Hematopoietic multipotent progenitor cell (in vitro differentiated cells): Measurements from ENCODE around the gene PTCD3. TPM values are rescaled to one million over a fixed set of nuclear protein-coding genes. Genes with fewer than 3 reads are reported as not detected.

Experiments
- DNase-seq, 3 donors: peaks; one replicate each; pipeline ENCODE4 v3.0.0-alpha.2; 2011 to 2015; ENCODE audit warnings: low read depth in 2 of 3, low spot score in 2 of 3
- total RNA-seq: library from RNA; depleted of rRNA; stranded (reverse); fragments of >200 nt; gene quantifications from one replicate; pipeline ENCODE4 v1.2.3, GENCODE V29; 2012

PTCD3 gene
- 53.9 TPM for total RNA-seq

- peak; percentile 81 to 96 (median 95) for DNase-seq
These were observed at the start of gene PTCD3 for GRCh38 chr2:86105969-86106945. PTCD3 (plus strand) TSS chr2:86106235; CDS start chr2:86106248, 13 bp downstream.

GRCh38 chr2:86056590-86057331 is 49.3 kb upstream of the PTCD3 start:
- no peak for DNase-seq

DNA sequence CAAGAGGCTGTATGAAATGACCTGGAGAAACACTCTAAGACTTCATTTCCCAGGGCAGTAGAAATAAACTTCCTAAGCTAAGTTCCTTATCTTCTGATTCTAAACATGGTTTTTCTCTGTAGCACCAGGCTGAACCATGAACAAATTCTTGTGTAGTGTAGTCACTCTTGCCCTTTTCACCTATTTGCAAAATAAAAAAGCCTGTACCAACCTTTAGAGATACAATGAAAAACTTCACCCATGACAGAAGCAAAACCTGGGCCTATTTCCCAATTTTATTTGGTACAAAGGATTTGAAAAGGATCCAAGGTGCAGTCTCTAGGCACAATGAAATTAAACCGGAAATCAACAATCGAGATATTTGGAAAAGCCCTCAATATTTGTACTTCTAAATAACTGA is 44.0 kb upstream of the PTCD3 start:
- no peak for DNase-seq

- no peak for DNase-seq
These were observed 42.0 kb upstream of the PTCD3 start for GRCh38 chr2:86064006-86064405.

DNA sequence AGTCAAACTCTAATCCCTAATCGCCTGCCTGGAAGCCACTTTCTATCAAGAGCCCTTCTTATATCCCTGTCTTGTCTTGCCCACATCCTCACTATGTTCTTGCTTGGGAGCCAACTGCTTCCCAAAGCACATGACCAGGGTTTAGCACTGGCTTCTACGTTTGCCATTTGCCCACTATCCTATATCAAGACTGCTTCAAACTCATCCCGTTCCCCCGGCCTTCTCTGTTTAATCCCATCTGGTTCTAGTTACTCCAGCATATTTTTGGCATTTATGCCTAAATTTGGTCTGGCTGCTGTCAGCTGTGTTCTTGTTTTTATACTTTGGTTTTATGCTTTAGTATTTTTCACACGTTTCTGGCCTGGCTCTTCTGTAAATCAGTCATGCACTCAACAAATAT is 40.5 kb upstream of the PTCD3 start:
- DNase-seq: no peak

DNA sequence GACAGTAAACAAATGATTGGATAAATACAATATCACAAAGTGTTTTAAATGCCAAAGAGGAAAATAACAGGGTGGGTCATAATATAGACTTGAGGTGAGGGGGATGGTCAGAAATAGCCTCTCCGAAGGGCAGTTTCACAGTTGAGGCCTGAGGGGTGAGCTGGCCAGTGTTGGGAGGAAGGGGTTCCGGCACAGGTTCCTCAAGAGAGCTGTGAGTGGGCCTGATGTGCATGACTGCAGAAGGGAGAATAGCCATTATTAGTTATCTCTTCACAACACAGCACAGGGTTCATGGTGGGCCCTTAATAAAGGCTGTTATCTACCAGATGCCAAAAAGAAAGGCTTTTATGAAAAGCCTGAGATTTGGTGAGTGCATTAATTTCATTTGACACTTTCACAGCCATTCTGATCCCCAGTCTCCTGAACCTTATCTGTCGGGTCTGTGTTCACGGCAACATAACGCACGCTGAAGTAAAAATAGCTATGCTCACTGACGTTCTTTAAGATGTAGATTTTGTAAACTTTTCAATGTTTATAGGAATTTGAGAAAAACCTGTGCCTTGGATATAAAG is 39.9 kb upstream of the PTCD3 start:
- no peak for DNase-seq

GRCh38 chr2:86066915-86067314 is 39.1 kb upstream of the PTCD3 start:
- no peak for DNase-seq

DNA sequence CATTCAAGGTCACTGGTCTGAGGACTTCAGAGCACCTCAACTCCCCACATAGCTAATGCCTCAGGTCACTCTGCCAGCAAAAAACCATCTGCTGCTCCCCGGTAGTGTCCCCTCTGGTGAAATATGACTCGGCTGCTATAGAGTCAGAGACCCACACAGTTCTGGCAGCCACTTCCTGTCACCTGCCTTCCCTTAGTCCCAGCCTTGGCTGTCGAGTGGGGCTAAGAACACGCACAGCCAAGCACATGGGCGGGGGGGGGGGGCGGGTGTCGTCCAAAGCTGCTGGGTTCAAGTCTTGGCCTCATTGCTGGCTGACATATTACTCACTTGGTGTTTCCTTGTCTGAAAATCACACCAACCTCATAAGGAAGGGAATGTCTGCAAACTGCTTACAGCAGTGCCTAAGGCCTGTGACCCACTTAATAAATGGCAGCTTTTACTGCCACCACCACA is 37.9 kb upstream of the PTCD3 start:
- peak in 1 of 3 donors; percentile 42 for DNase-seq

GRCh38 chr2:86068648-86069047 is 37.4 kb upstream of the PTCD3 start:
- no peak for DNase-seq

GRCh38 chr2:86069091-86069685 is 36.8 kb upstream of the PTCD3 start:
- no peak for DNase-seq

GRCh38 chr2:86069783-86070339 is 36.2 kb upstream of the PTCD3 start:
- DNase-seq: no peak

- DNase-seq: no peak
These were observed 35.2 kb upstream of the PTCD3 start for GRCh38 chr2:86070868-86071267.

DNA sequence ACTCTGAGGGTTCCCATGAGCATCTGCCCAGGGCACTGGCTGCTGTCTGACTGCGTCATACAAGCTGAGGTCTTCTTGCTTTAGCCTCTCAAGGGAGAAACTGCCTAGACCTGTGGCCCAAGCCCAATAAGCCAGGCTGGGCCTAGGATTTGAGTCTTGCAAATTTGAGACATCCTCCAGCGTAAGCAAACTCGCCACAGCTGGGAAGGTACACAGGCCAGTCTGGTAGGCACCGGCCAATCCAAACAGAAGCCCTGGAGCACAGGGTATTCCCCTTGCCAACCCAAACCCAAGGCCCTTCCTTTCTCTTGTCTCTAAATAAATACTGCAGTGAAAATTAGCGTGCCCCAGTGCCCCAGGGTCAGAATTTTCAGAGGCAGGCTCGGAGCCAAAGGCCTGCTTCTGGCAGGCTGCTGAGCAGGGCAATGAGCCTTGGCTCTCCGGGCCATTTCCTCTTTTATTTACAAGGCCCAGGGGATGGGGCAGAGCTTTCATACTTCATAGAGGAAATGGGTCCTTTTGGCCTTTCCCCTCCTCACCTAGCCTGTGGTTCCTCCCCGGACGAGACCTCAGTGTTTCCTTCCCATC is 33.7 kb upstream of the PTCD3 start:
- peak in 1 of 3 donors; percentile 21 for DNase-seq

DNA sequence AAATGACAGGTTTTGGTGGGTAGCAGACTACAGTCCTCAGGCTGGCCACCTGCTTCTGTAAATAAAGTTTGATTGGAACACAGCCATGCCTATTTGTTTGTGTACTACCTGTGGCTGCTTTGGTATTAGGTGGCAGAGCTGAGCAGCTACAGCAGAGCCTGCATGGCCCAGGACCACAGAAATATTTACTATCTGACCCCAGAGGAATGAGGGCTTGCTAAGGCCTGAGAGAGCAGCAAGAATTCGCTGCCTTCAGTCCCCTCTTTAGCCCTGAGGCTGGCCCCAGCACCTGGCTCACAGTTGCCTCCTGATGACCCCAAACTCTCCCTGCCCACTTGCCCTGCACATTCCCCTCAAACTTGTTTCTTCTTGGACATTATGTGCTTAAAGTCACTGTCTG is 32.8 kb upstream of the PTCD3 start:
- DNase-seq: no peak

GRCh38 chr2:86074256-86074655 is 31.8 kb upstream of the PTCD3 start:
- DNase-seq: no peak

DNA sequence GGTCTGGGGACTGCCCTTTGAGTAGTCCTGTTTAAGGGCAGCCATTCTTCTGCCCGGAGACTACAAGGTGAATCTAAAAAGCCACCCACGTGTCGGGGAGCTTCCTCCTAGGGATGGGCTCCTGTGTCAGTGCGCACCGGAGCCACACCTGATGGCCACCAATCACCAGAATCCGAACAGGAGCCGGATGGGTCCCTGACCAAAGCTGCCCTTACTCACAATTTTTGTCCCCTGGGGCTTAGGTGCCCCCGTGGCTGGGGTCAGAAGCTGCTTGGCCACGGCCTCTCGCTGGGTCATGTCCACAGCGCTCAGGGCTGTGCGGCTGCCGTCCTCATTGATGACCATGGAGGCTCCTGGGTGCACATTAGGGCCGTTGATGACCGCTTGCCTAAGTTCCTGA is 31.2 kb upstream of the PTCD3 start:
- DNase-seq: no peak

- DNase-seq: no peak
These were observed 30.1 kb upstream of the PTCD3 start for GRCh38 chr2:86075886-86076285.

DNA sequence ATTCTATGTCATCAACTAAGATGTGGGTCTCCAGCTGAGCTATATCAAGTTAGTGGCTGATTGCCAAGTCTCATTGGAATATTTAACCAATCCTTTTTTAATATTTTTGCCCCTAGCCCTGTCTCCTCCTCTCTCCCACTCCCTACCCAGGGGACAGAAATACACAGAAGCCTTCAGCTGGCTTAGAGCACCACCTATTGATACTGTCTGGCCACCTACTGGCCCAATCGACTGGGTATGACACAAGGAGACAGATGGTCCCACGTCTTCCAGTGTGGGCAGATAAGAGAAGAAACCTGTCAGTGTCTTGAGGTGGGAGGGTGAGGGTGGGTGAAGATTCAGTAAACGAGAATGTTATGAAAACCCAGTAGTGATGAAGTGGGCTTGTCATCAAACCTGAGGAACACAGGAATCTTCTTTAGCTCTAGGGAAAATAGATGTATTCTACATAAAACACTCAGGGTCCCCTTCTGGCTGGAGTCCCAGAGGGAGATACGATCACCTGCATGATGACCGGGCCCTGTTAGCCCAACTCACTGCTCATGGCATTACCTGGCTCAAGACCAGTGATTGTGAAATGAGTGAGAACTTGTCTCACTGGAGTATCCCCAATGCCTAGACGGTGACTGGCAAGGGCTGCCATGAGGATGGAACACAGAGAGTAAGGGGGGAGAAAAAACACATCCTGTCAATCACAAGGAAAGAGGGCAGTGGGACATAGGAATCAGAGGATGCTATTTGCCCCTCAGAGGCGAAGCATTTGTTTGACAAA is 27.1 kb upstream of the PTCD3 start:
- DNase-seq: peak in 2 of 3 donors; percentile 49 to 73
